OCI-LY7 (cell line): ENCODE data around the gene CHMP4A.

Experiments used
- CTCF ChIP-seq: fragments of 200-600 bp; sonication (generic); conservative IDR thresholded peaks from 2 replicates; pipeline ENCODE4 v1.5.1; 2014; ENCODE audit warnings: mild to moderate bottlenecking, antibody characterized with exemption, low read length, moderate library complexity, mixed read lengths
- EZH2phosphoT487 ChIP-seq: fragments of 200-600 bp; sonication (generic); IDR thresholded peaks from 2 replicates; pipeline ENCODE4 v1.6.1; 2018; ENCODE audit warnings: low read depth, borderline replicate concordance, mild to moderate bottlenecking, mixed run types, antibody characterized with exemption, low read length, moderate library complexity, mixed read lengths

- no peak for TF ChIP-seq CTCF
- TF ChIP-seq EZH2phosphoT487: no peak
Measured at GRCh38 chr14:24167469-24168114, 45.7 kb downstream of the CHMP4A start.
